Measurements from ENCODE around the gene HOMER3.

- TF ChIP-seq CTCF (IDR thresholded peaks at IDR 0.05) (no peak), POLR2A (IDR thresholded peaks at IDR 0.05) (no peak)
Measured at GRCh38 chr19:18984251-18984650, 43.2 kb upstream of the HOMER3 start.

All from esophagus squamous epithelium (tissue), 4 donors.